GM21447 (cell line): ENCODE data around the gene CLCN1.
"Not testable (repeated sequence)": the region's sequence is repeated elsewhere in the genome, so short reads cannot be mapped to it uniquely, and the experiment has no call there.

Experiments used
- ATAC-seq: cut with Tn5 transposase; IDR thresholded peaks from one replicate; pipeline ENCODE4 v1.9.1; 2021; ENCODE audit not compliant: unreplicated experiment

The CLCN1 gene

GRCh38 chr7:143383642-143383957, 67.7 kb downstream of the CLCN1 start:
- no peak for ATAC-seq

DNA sequence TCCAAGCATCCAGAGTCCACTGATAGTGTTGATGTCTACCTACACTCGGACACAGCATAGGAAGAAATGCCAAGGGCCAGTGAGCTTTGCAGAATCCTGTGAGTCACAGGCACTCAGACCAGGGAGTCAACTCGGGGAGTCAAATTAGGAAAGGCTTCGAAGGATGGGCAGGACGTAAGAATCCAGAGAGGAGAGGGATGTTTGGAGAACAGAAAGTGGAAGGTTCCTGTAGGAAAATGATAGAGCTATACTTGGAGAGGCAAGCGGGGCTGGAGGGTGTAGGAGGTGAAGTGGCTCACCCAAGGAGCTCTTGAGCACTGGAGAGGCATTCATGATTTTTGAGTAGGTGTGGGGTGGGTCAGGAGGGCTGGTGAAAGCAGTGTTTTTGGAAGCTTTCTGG, 68.2 kb downstream of the CLCN1 start:
- no peak for ATAC-seq

GRCh38 chr7:143384661-143385631, 69.0 kb downstream of the CLCN1 start:
- no peak for ATAC-seq

GRCh38 chr7:143385891-143386781, 70.2 kb downstream of the CLCN1 start:
- peak; percentile 50 for ATAC-seq

GRCh38 chr7:143387156-143387975, 71.5 kb downstream of the CLCN1 start:
- ATAC-seq = no peak

GRCh38 chr7:143388051-143388450, 72.1 kb downstream of the CLCN1 start:
- no peak for ATAC-seq

DNA sequence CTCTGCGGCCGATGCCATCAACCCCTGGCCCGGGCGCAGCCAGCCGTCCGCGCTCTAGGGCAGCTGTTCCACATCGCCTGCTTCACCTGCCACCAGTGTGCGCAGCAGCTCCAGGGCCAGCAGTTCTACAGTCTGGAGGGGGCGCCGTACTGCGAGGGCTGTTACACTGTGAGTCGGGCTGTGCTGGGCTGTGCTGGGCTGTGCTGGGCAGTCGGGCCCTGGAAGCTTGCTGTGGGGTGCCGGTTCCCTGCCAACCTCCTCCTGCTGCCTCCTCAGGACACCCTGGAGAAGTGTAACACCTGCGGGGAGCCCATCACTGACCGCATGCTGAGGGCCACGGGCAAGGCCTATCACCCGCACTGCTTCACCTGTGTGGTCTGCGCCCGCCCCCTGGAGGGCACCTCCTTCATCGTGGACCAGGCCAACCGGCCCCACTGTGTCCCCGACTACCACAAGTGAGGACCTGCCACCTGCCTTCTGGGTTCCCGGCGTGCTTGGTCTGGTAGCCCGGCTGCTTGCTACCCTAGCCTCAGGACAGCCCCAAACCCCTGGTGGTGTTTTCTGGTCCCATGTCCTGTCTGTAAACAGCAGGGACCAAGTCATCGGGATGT, 72.7 kb downstream of the CLCN1 start:
- ATAC-seq = no peak

- ATAC-seq = no peak
Observed at GRCh38 chr7:143389316-143390103, 73.6 kb downstream of the CLCN1 start.

- no peak for ATAC-seq
Observed at GRCh38 chr7:143390104-143390772, 74.3 kb downstream of the CLCN1 start.

GRCh38 chr7:143390773-143391317, 74.9 kb downstream of the CLCN1 start:
- ATAC-seq = no peak

GRCh38 chr7:143391462-143392404, 75.8 kb downstream of the CLCN1 start:
- ATAC-seq = no peak

DNA sequence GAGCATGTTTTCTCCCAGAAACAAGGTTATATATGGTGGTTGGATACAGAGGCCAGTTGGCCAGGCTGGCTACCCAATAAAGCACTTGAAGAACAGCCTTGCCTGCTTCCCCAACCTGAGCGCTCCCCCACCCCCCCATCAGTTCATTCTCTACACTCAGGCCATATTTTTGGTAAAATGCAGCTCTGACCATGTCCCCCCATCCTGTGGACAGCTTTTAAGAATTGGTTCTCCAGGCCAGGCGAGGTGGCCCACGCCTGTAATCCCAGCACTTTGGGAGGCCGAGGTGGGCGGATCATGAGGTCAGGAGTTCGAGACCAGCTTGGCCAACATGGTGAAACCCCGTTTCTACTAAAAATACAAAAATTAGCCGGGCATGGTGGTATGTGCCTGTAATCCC, 76.5 kb downstream of the CLCN1 start:
- not testable (repeated sequence) for ATAC-seq

DNA sequence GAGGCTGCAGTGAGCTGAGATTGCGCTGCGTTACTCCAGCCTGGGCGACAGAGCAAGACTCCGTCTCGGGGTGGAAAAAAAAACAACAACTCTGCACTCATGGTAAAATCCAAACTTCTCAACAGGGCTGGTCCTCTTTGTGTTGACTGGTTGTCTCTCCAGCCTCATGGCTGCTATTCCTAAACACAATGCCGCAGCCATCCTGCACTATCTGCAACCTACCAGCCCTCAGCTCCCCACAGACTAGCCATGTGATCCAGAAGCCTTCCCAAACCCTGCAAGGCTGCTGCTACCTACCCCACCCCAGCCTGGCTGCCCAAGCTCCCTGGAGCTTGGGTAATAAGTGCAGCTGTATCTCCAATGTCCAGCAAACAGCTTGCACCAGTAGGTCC, 77.0 kb downstream of the CLCN1 start:
- ATAC-seq = no peak

DNA sequence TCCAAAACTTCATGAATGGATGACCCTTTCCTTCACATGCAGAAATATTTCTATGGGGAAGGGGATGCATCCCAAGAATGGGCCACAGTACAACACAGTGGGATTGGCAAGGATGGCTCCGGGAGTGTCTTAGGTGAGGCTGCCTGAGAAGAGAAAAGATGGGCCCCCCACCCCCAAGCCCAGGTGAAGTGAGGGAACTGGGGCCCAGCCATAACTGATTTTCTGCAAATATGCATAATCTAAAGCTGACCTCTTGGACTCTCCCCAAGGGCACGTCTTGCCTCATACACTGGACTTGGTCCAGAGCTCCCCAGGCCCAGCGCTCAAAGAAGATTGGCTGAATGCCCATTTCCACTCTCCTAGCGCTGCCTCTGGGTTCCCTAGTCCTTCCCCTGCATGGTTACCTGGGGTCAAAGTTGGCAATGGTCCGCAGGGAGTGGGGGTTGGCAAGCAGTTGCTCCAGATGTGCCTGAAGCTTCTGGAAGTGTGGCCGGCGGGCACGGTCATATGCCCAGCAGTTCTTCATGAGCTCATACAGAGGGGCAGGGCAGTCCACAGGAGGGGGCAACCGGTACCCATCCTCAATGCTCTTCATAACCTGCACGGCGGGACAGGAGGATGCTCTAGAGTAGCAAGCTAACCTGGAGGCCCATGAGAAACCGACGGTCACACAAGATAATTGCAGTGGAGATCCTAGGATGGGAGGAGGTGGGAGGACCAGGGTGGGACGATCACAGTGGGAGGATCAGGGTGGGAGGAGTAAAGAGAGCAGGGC, 77.5 kb downstream of the CLCN1 start:
- no peak for ATAC-seq

GRCh38 chr7:143394068-143394467, 78.2 kb downstream of the CLCN1 start:
- ATAC-seq = no peak

- ATAC-seq = no peak
Observed at GRCh38 chr7:143394777-143395176, 78.9 kb downstream of the CLCN1 start.
